ENCODE data around the gene CLEC18B.
"Not testable (repeated sequence)": the region's sequence is repeated elsewhere in the genome, so short reads cannot be mapped to it uniquely, and the experiment has no call there.

DNA sequence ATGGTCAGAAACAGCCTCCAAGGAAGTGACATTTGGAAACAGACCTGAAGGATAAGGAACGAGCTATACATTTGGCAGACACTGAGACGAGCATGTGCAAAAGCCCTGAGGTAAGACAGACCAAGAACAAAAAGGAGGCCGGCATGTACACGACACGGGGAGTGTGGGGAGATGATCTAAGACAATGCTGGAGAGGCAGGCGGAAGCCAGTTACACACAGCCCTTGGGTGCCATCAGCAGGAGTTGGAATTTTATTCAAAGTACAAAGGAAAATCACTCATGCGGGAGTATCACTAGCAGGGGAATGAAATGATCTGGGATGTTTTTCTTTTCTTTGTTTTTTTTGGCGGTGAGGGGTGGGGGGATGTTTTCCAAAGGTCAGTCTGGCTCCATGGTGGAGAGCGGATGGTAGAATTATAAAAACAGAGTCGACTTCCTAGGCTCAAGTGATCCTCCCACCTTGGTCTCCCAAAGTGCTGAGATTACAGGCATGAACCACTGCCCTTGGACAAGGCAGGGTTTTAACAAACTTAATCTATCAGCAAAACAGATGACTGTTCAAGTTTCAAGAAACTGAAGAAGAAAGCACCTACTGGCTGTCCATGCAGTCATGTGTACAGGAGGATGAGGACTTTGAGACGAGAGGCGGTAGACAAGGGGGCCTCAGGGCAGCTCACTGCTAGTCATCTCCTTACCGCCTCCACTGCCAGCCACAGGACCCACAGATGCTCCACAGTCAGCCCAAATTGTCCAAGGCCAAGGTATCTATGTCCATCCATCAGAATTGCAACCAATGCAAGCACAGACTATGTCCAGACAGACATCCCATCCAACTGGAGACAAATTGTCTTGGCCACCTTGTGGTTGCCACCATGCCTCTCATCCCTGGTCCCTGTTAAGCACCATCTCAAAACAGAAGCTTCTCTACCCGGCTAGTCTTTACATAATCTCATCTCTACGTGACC, 59.4 kb downstream of the CLEC18B start:
- TF ChIP-seq, protein P1, sequence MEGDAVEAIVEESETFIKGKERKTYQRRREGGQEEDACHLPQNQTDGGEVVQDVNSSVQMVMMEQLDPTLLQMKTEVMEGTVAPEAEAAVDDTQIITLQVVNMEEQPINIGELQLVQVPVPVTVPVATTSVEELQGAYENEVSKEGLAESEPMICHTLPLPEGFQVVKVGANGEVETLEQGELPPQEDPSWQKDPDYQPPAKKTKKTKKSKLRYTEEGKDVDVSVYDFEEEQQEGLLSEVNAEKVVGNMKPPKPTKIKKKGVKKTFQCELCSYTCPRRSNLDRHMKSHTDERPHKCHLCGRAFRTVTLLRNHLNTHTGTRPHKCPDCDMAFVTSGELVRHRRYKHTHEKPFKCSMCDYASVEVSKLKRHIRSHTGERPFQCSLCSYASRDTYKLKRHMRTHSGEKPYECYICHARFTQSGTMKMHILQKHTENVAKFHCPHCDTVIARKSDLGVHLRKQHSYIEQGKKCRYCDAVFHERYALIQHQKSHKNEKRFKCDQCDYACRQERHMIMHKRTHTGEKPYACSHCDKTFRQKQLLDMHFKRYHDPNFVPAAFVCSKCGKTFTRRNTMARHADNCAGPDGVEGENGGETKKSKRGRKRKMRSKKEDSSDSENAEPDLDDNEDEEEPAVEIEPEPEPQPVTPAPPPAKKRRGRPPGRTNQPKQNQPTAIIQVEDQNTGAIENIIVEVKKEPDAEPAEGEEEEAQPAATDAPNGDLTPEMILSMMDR (IDR thresholded peaks at IDR 0.05) = not testable (repeated sequence)
- TF ChIP-seq POLR2A, EP300, POLR2AphosphoS5 (IDR thresholded peaks at IDR 0.05): not testable (repeated sequence)

All from upper lobe of left lung (tissue), 4 donors.